ENCODE measurements around the gene MOV10. TPM values are rescaled to one million over a fixed set of nuclear protein-coding genes. Genes with fewer than 3 reads are reported as not detected.

MOV10 gene
- total RNA-seq, 1 donor from 2014 or later = 46.7 TPM

GRCh38 chr1:112689842-112690237 is 15.4 kb downstream of the MOV10 start:
- peaks cover 3% of the 10 kb centered on the region for H3K36me3 ChIP-seq (ENCODE audit: control insufficient read depth, insufficient read depth, low read length)

GRCh38 chr1:112692681-112693080 is 18.2 kb downstream of the MOV10 start:
- DNase-seq (ENCODE audit: low read depth) = no peak
- TF ChIP-seq CTCF (IDR thresholded peaks at IDR 0.05; ENCODE audit: insufficient read depth, low read length, poor library complexity, severe bottlenecking) = no peak
- Histone ChIP-seq H3K36me3 (ENCODE audit: control insufficient read depth, insufficient read depth, low read length) (peaks cover 4% of the 10 kb centered on the region), H3K4me3 (ENCODE audit: low read depth, low read length) (no peak overlapping the region), H3K27me3 (ENCODE audit: control insufficient read depth, insufficient read depth, low read length) (no peaks in the 10 kb centered on the region)

More at GRCh38 chr1:112689842-112690237, 15.4 kb downstream of the MOV10 start:
- no peaks in the 10 kb centered on the region for H3K27me3 ChIP-seq (ENCODE audit: control insufficient read depth, insufficient read depth, low read length)
- DNase-seq (ENCODE audit: low read depth) = no peak
- H3K4me3 ChIP-seq (ENCODE audit: low read depth, low read length) = no peak overlapping the region
- no peak for TF ChIP-seq CTCF (IDR thresholded peaks at IDR 0.05; ENCODE audit: insufficient read depth, low read length, poor library complexity, severe bottlenecking)

GRCh38 chr1:112693821-112694220 is 19.4 kb downstream of the MOV10 start:
- Histone ChIP-seq H3K4me3 (ENCODE audit: low read depth, low read length) (no peak overlapping the region), H3K27me3 (ENCODE audit: control insufficient read depth, insufficient read depth, low read length) (no peaks in the 10 kb centered on the region), H3K36me3 (ENCODE audit: control insufficient read depth, insufficient read depth, low read length) (peaks cover 4% of the 10 kb centered on the region)
- no peak for TF ChIP-seq CTCF (IDR thresholded peaks at IDR 0.05; ENCODE audit: insufficient read depth, low read length, poor library complexity, severe bottlenecking)
- DNase-seq (ENCODE audit: low read depth) = no peak

- no peaks in the 10 kb centered on the region for H3K27me3 ChIP-seq (ENCODE audit: control insufficient read depth, insufficient read depth, low read length)
- DNase-seq (ENCODE audit: low read depth) = no peak
- no peak overlapping the region for H3K4me3 ChIP-seq (ENCODE audit: low read depth, low read length)
- H3K36me3 ChIP-seq (ENCODE audit: control insufficient read depth, insufficient read depth, low read length) = peaks cover 4% of the 10 kb centered on the region
- no peak for TF ChIP-seq CTCF (IDR thresholded peaks at IDR 0.05; ENCODE audit: insufficient read depth, low read length, poor library complexity, severe bottlenecking)
Measured at GRCh38 chr1:112694363-112694929, 20.0 kb downstream of the MOV10 start.

- no peaks in the 10 kb centered on the region for H3K27me3 ChIP-seq (ENCODE audit: control insufficient read depth, insufficient read depth, low read length)
- TF ChIP-seq CTCF (IDR thresholded peaks at IDR 0.05; ENCODE audit: insufficient read depth, low read length, poor library complexity, severe bottlenecking) = no peak
- no peak overlapping the region for H3K4me3 ChIP-seq (ENCODE audit: low read depth, low read length)
- peaks cover 3% of the 10 kb centered on the region for H3K36me3 ChIP-seq (ENCODE audit: control insufficient read depth, insufficient read depth, low read length)
- DNase-seq (ENCODE audit: low read depth) = no peak
Measured at GRCh38 chr1:112695276-112695675, 20.8 kb downstream of the MOV10 start.

Data from kidney epithelial cell (primary cell).